HG03135 (cell line): ENCODE measurements around the gene SPATA6.
"Not testable (repeated sequence)": the region's sequence is repeated elsewhere in the genome, so short reads cannot be mapped to it uniquely, and the experiment has no call there.

ENCODE experiments used
- ATAC-seq: cut with Tn5 transposase; IDR thresholded peaks from one replicate; pipeline ENCODE4 v1.9.1; 2021; ENCODE audit warnings: mild to moderate bottlenecking, moderate library complexity; ENCODE audit not compliant: unreplicated experiment

SPATA6 gene

DNA sequence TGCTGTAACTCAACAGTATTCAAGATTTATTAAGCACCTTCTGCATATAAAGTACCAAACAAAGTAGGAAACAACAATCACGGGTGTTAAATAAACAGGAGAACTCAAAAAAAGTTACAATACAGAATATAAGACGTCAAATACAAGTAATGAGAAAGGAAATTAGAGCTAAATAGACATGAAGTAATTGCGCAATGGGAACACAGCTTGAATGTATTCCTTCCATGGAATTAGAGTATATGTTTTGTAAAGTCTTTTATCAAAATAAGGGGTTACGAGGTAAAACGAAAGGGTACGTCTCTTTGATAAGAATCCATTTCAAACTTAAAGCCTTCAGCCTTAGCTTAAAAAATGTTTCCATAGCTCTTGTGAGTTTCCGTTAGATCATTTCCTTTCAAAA, 109.1 kb downstream of the SPATA6 start:
- ATAC-seq = no peak

DNA sequence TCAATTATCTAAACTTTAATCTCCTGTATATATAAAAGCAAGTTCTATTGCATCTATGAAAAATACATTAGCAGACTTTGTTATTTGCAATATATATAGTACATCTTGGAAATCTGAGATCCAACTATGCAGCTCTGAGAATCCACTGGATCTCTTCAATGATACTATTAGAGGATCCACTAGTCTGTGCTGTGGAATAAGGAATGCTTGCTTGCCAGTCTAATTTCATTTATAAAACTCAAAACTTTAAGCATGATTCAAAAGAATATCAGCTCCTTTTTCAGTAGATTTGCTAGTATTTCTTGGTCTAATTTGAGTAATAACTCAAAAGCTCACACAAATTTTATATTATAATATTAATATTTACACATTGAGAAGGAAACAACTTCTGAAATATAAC, 115.1 kb downstream of the SPATA6 start:
- ATAC-seq = no peak

DNA sequence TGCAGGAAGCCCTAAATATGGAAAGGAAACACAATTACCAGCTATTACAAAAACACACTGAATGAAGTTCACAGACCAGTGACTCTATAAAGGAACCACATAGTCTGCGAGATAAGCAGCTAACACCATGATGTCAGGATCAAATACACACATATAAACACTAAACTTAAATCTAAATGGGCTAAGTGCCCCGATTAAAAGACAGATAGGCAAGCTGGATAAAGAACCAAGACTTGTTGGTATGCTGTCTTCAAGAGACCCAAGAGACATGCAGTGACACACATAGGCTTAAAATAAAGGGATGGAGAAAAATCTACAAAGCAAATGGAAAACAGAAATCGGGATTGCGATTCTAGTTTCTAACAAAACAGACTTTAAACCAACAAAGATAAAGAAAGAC, 127.6 kb downstream of the SPATA6 start:
- no peak for ATAC-seq

DNA sequence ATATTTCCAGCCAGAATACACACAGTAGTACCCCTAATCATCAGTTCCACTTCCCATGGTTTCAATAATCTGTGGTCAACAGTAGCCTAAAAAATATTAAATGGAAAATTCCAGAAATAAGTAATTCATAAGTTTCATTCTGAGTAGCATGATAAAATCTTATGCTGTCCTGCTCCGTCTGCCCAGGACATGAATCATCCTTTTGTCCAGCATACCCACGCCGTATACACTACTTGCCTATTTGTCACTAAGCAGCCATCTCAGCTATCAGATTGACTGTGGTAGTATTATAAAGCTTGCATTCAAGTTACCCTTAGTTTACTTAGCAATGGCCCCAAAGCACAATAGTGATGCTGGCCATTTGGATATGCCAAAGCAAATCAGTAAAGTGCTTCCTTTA, 130.8 kb downstream of the SPATA6 start:
- ATAC-seq = no peak

DNA sequence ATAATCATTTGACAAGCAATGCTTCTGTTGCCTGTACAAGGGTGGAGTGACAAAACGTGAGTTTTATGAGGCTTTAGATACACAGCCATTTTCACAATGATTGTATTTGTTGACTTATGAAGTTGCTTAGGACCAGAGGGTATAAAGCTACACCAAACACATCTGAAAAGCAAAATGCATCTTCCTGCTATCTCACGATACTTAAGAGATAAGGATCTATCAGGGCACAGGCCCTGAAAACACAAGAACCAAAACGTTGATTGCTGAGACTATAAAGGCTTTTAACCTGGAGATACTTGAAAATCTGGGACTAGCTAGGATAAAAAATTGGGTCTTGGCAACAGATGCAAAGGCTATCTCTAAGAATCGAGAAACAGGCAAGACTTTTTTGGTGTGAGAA, 133.7 kb downstream of the SPATA6 start:
- no peak for ATAC-seq

DNA sequence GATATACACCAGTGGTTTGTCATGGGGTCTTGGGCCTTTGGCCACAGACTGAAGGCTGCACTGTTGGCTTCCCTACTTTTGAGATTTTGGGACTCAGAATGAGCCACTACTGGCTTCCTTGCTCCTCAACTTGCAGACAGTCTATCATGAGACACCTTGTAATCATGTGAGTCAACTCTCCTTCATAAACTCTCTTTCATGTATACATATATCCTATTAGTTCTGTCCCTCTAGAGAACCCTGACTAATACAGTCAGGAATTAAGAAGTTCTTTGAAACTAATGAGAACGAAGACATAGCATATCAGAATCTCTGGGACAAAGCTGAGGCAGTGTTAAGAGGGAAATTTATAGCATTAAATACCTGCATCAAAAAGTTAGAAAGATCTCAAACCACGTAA, 138.7 kb downstream of the SPATA6 start:
- no peak for ATAC-seq

DNA sequence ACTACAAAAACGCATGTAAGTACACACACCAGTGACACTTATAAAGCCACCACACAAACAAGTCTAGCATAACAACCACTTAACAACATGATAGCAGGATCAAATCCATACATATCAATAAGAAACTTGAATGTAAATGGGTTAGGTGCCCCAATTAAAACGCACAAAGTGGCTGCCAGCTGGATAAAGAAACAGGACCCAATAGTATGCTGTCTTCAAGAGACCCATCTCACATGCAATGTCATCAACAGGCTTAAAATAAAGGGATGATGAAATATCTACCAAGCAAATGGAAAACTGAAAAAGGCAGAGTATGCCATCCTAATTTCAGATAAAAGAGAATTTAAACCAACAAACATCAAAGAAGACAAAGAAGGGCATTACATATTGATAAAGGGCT, 139.9 kb downstream of the SPATA6 start:
- no peak for ATAC-seq

DNA sequence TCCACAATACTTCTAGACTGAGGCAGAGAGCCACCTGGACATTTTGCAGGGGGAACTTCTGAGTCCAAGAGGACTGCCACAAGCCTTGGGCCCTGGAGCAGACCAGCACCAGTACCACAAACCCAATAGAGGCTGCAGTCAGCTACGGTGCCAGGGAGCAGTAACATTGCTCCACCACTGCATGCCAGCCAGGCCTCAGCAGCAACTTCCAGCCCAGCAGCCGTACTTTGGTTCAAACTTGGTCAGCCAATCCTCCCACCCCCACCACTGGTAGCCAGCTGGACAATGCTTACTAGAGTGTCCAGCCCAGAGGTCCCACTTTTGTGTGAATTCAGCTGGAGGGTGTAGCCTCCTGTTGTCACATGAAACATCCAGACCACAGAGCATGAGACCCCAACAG, 142.1 kb downstream of the SPATA6 start:
- no peak for ATAC-seq

DNA sequence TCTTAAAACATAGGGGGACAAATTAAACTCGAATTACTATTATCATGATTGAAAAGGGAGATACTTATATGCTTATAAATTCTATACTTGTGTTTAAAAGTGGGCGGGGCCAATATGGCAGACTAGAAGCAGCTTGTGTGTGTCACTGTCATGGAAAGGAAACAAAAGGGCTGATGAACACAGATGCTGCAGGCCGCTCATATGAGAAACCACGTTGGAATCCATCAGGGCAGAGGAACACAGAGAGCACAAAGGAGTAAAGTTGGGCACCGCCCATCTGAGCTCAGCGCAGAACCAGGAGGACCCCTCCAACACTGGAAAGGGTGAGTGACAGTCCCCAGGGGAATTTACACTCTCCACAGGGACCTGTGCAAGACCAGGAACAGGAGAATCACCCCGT, 142.5 kb downstream of the SPATA6 start:
- no peak for ATAC-seq

DNA sequence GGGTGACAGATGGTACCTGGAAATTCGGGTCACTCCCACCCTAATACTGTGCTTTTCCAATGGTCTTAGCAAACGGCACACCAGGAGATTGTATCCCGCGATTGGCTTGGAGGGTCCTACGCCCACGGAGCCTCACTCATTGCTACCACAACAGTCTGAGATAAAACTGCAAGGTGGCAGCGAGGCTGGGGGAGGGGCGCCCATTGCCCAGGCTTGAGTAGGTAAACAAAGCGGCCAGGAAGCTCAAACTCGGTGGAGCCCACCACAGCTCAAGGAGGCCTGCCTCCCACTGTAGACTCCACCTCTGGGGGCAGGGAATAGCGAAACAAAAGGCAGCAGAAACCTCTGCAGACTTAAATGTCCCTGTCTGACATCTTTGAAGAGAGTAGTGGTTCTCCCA, 160.2 kb downstream of the SPATA6 start:
- not testable (repeated sequence) for ATAC-seq

DNA sequence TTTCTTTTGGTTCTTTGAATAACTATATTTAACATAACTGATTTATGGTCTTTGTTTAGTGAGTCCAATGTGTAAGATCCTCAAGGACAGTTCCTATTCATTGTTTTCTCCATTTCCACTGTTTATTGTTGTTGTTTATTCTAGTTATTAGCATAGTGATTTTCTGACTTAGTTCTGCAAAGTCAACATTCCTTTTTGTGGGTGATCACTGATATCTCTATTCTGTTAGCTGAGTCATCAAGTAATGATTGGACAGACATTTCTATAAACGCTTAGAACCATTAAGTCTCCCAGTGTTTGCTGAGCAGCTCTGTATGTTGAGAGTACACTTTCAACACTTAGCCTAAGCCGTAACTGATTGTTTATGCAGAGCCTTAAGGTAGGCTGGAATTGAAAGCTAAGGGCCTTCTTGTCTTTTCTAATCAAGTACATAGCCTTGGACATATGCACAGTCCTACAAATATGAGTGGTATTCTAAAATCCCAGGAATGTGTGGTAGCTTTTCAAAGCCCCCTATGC, 162.4 kb downstream of the SPATA6 start:
- no peak for ATAC-seq

DNA sequence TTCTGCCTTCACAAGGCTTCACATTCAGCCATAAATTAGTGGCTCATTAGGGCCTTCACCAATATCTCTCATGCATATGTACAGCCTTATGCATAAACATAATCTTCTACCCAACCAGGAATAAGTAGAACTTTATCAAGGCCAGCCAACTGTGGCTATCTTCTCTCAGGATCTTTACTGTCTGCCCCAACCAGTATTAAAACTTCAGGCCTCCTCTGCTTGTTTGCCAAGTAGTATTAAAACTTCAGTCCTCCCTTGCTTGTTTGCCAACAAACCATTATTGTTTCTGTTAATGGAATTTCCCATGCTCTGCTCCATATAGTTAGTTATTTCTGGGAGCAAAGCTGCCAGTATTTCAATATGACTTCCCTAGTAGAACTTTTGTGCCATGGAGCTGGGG, 169.4 kb downstream of the SPATA6 start:
- no peak for ATAC-seq

DNA sequence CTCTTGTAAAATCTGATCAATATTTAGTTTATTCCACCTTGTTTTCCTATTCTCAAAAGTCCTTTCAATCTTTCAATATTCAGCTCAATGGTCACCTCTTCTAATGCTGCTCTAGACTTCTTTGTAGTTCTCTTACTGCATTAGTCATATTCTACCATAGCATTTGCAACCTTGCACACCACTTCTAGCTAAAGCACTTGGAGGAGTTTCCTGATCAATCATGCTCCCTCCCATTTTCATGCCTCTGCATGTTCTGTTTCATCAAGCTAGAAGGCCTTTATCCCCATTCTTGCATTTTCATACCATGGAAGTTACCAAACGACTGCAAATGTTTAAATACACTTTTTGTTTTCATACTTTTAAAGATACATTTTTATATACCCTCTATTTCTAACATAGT, 177.3 kb downstream of the SPATA6 start:
- ATAC-seq = no peak

DNA sequence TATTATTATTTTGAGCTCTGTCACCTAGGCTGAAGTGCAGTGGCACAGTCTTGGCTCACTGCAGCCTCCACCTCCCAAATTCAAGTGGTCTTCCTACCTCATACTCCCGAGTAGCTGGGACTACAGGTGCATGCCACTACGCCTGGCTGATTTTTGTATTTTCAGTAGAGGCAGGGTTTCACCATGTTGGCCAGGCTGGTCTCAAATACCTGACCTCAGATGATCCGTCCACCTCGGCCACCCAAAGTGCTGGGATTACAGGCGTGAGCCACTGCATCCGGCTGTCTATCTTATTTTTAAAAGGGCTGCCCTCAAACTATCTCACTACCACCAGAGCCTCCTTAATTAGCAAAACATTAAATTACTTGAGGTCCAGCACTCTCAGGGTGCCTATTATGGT, 177.9 kb downstream of the SPATA6 start:
- not testable (repeated sequence) for ATAC-seq

DNA sequence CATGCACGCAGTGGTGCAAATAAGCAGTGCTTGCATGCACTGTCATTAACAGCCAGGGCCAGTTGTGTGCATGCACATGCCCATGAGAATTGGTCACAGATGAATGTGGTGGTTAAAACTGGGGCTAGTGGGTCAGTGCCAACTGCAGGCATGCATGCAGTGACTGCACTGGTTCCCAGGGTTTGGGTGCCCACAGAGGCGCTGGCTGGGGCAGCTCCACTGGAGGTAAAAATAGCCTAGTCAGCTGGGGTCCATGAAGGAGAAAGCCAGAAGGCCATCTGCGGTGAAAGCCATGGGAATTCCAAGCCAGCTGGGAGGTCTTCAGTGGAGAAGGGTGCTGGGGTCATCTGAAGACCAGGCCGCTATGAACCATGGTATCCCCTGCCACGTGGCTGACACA, 179.3 kb downstream of the SPATA6 start:
- ATAC-seq = no peak

DNA sequence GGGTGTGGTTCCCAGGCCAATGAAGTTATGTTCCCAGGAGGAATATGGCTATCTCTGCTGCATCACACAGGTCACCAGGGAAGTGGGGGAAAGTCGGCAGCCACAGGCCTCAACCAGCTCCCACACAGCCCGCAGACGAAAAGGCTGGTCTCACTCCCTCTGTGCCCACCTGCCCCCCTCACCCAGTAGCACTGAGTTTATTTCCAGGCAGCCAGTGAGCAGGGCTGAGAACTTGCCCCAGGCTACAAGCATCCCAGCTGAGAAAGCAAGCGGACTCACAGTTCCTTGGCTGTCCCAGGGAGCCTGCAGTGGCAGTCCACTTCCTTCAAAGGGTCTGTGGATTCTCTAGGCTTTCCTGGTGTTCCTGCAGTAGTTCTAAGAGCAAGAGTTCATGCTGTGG, 180.6 kb downstream of the SPATA6 start:
- no peak for ATAC-seq

DNA sequence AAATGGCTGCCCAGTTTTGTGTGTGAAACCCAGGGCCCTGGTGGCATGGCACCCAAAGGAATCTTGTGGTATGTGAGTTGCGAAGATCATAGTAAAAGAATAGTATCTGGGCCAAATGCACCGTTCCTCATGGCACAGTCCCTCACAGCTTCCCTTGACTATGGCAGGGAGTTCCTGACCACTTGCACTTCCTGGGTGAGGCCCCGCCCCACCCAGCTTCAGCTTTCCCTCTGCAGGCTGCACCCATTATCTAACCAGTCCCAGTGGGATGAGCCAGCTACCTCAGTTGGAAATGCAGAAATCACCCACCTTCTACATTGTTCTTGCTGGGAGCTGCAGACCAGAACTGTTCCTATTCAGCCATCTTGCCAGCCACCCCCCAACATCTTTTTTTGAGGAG, 186.5 kb downstream of the SPATA6 start:
- no peak for ATAC-seq

DNA sequence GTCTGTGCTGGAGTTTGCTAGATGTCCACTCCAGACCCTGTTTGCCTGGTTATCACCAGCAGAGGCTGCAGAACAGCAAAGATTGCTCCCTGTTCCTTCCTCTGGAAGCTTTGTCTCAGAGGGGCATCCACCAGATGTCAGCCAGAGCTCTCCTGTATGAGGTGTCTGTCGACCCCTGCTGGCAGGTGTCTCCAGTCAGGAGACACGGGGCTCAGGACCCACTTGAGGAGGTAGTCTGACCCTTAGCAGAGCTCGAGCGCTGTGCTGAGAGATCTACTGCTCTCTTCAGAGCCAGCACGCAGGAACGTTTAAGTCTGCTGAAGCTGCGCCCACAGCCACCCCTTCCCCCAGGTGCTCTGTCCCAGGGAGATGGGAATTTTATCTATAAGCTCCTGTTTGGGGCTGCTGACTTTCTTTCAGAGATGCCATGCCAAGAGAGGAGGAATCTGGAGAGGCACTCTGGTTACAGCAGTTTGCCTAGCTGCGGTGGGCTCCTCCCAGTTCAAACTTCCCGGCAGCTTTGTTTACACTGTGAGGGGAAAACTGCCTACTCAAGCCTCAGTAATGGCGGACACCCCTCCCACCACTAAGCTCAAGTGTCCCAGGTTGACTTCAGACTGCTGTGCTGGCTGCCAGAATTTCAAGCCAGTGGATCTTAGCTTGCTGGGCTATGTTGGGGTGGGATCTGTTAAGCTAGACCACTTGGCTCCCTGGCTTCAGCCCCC, 187.1 kb downstream of the SPATA6 start:
- not testable (repeated sequence) for ATAC-seq

DNA sequence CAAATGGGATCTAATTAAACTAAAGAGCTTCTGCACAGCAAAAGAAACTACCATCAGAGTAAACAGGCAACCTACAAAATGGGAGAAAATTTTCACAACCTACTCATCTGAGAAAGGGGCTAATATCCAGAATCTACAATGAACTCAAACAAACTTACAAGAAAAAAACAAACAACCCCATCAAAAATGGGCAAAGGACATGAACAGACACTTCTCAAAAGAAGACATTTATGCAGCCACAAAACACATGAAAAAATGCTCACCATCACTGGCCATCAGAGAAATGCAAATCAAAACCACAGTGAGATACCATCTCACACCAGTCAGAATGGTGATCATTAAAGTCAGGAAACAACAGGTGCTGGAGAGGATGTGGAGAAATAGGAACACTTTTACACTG, 189.7 kb downstream of the SPATA6 start:
- not testable (repeated sequence) for ATAC-seq

DNA sequence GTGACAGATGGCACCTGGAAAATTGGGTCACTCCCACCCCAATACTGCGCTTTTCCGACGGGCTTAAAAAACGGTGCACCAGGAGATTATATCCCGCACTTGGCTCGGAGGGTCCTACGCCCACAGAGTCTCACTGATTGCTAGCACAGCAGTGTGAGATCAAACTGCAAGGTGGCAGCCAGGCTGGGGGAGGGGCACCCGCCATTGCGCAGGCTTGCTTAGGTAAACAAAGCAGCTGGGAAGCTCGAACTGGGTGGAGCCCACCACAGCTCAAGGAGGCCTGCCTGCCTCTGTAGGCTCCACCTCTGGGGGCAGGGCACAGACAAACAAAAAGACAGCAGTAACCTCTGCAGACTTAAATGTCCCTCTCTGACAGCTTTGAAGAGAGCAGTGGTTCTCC, 194.6 kb downstream of the SPATA6 start:
- not testable (repeated sequence) for ATAC-seq

DNA sequence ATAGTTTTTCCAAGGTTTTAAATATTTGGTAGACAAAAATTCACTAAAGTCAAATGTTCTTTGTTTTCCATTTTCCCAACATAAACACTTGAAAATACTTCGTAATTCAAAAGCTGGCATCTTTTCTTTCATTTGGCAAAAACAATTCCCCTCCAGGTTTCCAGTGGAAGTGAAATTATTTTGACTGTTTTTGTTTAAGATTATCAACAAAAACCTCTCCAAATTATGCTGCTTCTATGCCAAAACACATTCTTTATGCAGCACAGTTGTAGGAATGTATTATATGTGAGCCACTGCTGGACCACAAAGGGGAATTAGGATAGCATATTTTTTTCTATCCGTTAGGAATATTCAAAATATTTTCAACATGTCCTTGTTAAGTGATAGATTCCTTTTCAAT, 205.4 kb downstream of the SPATA6 start:
- no peak for ATAC-seq

DNA sequence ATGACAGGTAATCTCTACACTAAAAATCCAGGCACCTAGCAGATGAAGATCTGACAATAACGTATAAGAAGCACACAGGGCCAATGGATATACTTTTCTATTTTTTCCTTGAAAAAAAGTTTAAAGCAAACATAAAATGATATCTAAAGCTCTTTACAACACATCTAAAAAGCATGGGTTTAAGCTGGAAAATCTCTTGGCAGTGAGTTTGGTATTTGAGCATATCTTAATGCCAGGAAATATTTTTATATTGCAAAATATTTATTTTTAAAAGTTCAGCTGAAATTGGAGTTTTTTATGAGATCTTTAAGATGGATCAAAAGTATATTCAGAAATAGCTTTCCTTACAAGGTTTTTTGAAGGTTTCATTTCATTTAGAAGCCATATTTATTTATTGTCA, 209.0 kb downstream of the SPATA6 start:
- ATAC-seq = no peak

DNA sequence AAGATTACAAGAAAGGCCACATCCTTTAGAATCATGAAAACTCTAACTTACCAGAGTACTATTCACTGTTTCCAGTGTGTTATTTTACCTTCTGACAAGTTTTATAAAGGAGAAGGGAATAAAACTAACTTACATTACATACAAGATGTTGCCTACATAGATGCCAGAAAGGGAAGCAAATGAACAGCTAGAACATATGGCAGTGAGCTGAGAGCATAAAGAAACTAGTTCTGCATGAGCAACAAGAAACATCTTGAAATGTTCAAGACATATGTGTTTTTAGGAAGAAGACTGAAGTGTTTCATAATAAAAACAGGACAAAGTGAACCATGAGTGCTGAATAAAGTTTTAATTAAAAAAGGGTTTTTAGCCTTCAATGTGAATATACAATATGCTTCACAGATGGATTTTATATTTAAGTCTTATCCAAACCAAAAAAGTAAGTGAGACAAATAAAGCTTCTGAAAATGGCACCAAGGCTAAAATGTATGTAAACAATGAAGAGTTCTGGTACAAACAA, 210.1 kb downstream of the SPATA6 start:
- no peak for ATAC-seq
